ENCODE data around the gene ZNF226. TPM values are rescaled to one million over a fixed set of nuclear protein-coding genes. Genes with fewer than 3 reads are reported as not detected.

Gene ZNF226
- total RNA-seq, 1 donor from 2014 or later = 14.0 TPM

DNA sequence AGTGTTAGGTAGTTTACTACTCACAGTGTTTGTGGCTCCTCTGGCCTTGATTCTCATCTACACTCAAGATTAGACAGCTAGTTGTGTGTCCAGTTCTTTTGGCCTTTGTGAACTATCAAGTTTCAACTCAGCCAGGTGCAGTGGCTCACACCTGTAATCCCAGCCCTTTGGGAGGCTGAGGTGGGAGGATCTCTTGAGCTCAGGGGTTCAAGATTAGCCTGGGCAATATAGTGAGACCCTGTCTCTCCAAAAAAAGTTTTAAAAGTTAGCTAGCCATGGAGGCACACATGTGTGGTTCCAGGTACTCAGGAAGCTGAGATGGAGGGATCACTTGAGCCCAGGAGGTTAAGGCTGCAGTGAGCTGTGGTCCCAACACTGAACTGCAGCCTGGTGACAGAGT, 16.1 kb downstream of the ZNF226 start:
- H3K27me3 ChIP-seq (ENCODE audit: control insufficient read depth, insufficient read depth, low read length) = no peaks in the 10 kb centered on the region
- no peak overlapping the region for H3K4me3 ChIP-seq (ENCODE audit: low read depth, low read length)
- FAIRE-seq (no peak), DNase-seq (ENCODE audit: low read depth) (no peak)
- peaks cover 2% of the 10 kb centered on the region for H3K36me3 ChIP-seq (ENCODE audit: control insufficient read depth, insufficient read depth, low read length)
- TF ChIP-seq, protein P1, sequence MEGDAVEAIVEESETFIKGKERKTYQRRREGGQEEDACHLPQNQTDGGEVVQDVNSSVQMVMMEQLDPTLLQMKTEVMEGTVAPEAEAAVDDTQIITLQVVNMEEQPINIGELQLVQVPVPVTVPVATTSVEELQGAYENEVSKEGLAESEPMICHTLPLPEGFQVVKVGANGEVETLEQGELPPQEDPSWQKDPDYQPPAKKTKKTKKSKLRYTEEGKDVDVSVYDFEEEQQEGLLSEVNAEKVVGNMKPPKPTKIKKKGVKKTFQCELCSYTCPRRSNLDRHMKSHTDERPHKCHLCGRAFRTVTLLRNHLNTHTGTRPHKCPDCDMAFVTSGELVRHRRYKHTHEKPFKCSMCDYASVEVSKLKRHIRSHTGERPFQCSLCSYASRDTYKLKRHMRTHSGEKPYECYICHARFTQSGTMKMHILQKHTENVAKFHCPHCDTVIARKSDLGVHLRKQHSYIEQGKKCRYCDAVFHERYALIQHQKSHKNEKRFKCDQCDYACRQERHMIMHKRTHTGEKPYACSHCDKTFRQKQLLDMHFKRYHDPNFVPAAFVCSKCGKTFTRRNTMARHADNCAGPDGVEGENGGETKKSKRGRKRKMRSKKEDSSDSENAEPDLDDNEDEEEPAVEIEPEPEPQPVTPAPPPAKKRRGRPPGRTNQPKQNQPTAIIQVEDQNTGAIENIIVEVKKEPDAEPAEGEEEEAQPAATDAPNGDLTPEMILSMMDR (IDR thresholded peaks at IDR 0.05; ENCODE audit: insufficient read depth, low read length, severe bottlenecking) = no peak

DNA sequence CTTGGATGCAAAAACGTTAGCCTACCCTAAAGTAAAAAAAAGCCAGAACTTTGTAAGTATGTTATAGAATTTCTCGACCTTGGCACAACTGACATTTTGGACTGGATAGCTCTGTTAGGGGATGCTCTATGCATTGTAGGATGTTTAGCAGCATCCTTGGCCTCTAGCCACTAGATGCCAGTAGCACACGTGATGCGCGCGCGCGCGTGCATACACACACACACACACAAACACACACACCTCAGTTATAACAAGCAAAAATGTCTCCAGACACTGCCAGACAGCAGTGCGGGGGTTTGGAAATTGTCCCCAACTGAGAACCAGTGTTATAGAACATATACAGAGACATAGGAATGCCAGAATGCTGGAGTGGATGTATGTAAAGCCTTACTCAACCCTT, 17.2 kb downstream of the ZNF226 start:
- FAIRE-seq = no peak
- Histone ChIP-seq H3K4me3 (ENCODE audit: low read depth, low read length) (no peak overlapping the region), H3K36me3 (ENCODE audit: control insufficient read depth, insufficient read depth, low read length) (no peaks in the 10 kb centered on the region), H3K27me3 (ENCODE audit: control insufficient read depth, insufficient read depth, low read length) (no peaks in the 10 kb centered on the region)
- DNase-seq (ENCODE audit: low read depth) = no peak
- TF ChIP-seq, protein P1 (IDR thresholded peaks at IDR 0.05; ENCODE audit: insufficient read depth, low read length, severe bottlenecking) = no peak

- DNase-seq (ENCODE audit: low read depth) (no peak), FAIRE-seq (no peak)
- no peaks in the 10 kb centered on the region for H3K27me3 ChIP-seq (ENCODE audit: control insufficient read depth, insufficient read depth, low read length)
- H3K4me3 ChIP-seq (ENCODE audit: low read depth, low read length) = no peak overlapping the region
- no peaks in the 10 kb centered on the region for H3K36me3 ChIP-seq (ENCODE audit: control insufficient read depth, insufficient read depth, low read length)
- TF ChIP-seq, protein P1 (IDR thresholded peaks at IDR 0.05; ENCODE audit: insufficient read depth, low read length, severe bottlenecking) = no peak
These were observed 25.1 kb downstream of the ZNF226 start for GRCh38 chr19:44190020-44190419.

DNA sequence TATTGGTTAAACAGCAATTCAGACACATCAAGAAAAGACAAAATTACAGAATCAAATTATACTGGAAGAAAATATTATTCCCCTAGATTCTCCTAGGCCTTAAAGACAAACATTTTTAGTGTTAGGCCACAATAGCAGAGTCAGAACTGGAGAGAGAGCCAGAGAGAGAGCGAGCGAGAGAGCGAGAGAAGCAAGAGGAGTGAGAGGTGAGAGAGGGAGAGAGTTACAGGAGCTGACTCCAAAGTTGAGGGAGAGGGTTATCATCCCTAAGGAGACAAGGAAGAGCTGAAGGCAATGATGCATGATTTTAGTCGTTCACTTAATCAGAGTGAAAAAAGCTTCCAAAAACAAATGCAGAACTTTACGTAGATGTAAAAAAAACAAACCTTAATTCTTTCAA, 27.2 kb downstream of the ZNF226 start:
- H3K4me3 ChIP-seq (ENCODE audit: low read depth, low read length) = no peak overlapping the region
- H3K27me3 ChIP-seq (ENCODE audit: control insufficient read depth, insufficient read depth, low read length) = no peaks in the 10 kb centered on the region
- DNase-seq (ENCODE audit: low read depth) (no peak), FAIRE-seq (no peak)
- H3K36me3 ChIP-seq (ENCODE audit: control insufficient read depth, insufficient read depth, low read length) = no peaks in the 10 kb centered on the region
- TF ChIP-seq, protein P1 (IDR thresholded peaks at IDR 0.05; ENCODE audit: insufficient read depth, low read length, severe bottlenecking) = no peak

DNA sequence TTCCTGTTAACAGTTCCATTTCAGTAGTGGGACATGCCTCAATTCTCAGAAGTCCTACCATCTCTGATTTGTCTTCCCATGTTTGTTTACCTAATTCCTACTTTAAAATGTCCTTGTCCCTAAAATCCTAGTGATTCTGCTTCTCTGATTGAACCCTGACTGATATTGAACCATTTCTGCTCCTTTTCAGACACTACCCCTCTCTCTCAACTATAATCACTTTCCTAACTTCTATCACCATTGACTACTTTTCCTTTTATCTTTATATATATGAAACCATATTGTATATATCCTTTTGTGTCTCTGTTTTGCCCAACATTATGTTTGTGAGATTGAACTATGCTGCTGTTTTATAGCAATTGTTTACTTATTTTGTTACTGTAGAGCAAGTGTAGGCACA, 31.9 kb downstream of the ZNF226 start:
- H3K4me3 ChIP-seq (ENCODE audit: low read depth, low read length) = no peak overlapping the region
- no peaks in the 10 kb centered on the region for H3K27me3 ChIP-seq (ENCODE audit: control insufficient read depth, insufficient read depth, low read length)
- FAIRE-seq (no peak), DNase-seq (ENCODE audit: low read depth) (no peak)
- TF ChIP-seq, protein P1 (IDR thresholded peaks at IDR 0.05; ENCODE audit: insufficient read depth, low read length, severe bottlenecking) = no peak
- no peaks in the 10 kb centered on the region for H3K36me3 ChIP-seq (ENCODE audit: control insufficient read depth, insufficient read depth, low read length)

DNA sequence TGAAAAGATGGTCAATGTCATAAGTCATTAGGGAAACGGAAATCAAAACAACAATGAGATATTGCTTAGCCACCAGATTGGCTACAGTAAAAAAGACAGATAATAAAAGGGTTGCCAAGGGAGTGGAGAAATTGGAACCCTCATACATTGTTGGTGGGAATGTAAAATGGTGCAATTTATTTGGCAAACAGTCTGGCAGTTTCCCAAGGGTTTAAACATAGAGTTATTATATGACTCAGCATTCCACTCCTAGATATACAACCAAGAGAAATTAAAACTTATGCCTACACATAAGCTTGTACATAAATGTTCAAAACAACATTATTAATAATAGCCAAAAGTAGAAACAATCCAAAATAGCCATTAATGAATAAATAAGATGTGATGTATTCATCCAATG, 37.6 kb downstream of the ZNF226 start:
- H3K27me3 ChIP-seq (ENCODE audit: control insufficient read depth, insufficient read depth, low read length) = no peaks in the 10 kb centered on the region
- H3K4me3 ChIP-seq (ENCODE audit: low read depth, low read length) = no peak overlapping the region
- H3K36me3 ChIP-seq (ENCODE audit: control insufficient read depth, insufficient read depth, low read length) = no peaks in the 10 kb centered on the region
- TF ChIP-seq, protein P1 (IDR thresholded peaks at IDR 0.05; ENCODE audit: insufficient read depth, low read length, severe bottlenecking) = no peak
- no peak for FAIRE-seq
- DNase-seq (ENCODE audit: low read depth) = peak; percentile 37
